ENCODE data around the gene RFNG. TPM values are rescaled to one million over a fixed set of nuclear protein-coding genes. Genes with fewer than 3 reads are reported as not detected.

Gene RFNG
- total RNA-seq, 1 experiment from 2014 or later, result 52.0 TPM

DNA sequence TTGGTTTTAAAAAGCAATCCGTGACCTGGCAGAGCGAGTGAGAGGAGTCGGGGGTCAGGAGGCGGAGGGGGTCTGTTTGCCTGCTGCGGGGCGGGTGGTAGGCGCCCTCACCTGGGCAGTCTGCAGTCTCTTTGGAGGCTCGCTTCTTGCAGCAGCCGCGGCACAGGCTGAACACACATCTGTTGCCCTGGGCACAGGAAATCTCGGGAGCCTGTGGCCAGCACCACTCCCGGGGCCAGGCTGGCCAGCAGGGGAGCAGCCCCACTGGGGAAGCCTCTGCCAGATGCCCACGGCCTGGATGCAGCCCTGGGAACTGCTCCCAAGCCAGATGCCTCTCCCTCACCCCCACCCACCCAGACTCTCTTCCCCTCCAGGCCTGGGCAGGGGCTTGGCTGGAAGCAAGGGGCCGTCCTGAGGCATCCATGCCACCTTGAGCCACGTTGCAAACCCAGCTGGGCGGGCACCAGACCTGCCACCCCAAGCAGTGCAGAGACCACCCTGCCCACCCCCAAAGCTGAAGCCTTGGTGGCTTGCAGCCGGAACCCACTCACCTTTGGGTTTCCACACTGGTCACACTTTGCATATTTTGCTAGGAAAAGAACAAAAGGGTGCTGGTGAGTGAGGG, 6.7 kb upstream of the RFNG start:
- H3K27me3 ChIP-seq (ENCODE audit: insufficient read depth, low read length), result no peaks in the 10 kb centered on the region
- H2AFZ ChIP-seq (ENCODE audit: low read depth, low read length, poor library complexity, severe bottlenecking), result no peak overlapping the region
- ChIA-PET POLR2A (no interaction called here), CTCF (no interaction called here), RAD21 (ENCODE audit: low non-redundant PET in 1 of 2, low total read pairs in 2 of 2, uncharacterized antibody in 2 of 2, unreplicated experiment in 2 of 2) (no interaction called here)
- H3K4me1 ChIP-seq (ENCODE audit: control insufficient read depth in 1 of 2, insufficient read depth in 2 of 2, low read length in 2 of 2), result peaks cover 2 to 16% of the 10 kb centered on the region in 2 experiments; a peak in 3 of 4 replicates
- no TSS peak for BruUV-seq (replicated peaks)
- H3K4me2 ChIP-seq (ENCODE audit: low read length), result no peak overlapping the region
- peak overlapping the region; percentile 30; the same call in 1 of the 2 replicates for H3K27ac ChIP-seq (ENCODE audit: low read depth, low read length)
- no peak overlapping the region for H3K9ac ChIP-seq (ENCODE audit: low read length)
- TF ChIP-seq SP1 (IDR thresholded peaks at IDR 0.05; ENCODE audit: low read depth), result no peak
- no peak for TF ChIP-seq YY1 (IDR thresholded peaks at IDR 0.05; ENCODE audit: extremely low read depth, insufficient replicate concordance, low read depth, low read length)
- TF ChIP-seq, protein P1, sequence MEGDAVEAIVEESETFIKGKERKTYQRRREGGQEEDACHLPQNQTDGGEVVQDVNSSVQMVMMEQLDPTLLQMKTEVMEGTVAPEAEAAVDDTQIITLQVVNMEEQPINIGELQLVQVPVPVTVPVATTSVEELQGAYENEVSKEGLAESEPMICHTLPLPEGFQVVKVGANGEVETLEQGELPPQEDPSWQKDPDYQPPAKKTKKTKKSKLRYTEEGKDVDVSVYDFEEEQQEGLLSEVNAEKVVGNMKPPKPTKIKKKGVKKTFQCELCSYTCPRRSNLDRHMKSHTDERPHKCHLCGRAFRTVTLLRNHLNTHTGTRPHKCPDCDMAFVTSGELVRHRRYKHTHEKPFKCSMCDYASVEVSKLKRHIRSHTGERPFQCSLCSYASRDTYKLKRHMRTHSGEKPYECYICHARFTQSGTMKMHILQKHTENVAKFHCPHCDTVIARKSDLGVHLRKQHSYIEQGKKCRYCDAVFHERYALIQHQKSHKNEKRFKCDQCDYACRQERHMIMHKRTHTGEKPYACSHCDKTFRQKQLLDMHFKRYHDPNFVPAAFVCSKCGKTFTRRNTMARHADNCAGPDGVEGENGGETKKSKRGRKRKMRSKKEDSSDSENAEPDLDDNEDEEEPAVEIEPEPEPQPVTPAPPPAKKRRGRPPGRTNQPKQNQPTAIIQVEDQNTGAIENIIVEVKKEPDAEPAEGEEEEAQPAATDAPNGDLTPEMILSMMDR (IDR thresholded peaks at IDR 0.05 in 2 of 3, conservative IDR thresholded peaks at IDR 0.05 in 1 of 3; ENCODE audit: borderline replicate concordance in 1 of 3, insufficient read depth in 1 of 3, low read depth in 2 of 3, low read length in 2 of 3), result no peak
- TF ChIP-seq ELF1 (IDR thresholded peaks at IDR 0.05; ENCODE audit: borderline replicate concordance, low read depth), result no peak
- no peak for TF ChIP-seq FOSL1 (IDR thresholded peaks at IDR 0.05; ENCODE audit: low read depth)
- no peak for TF ChIP-seq EZH2phosphoT487 (IDR thresholded peaks at IDR 0.05; ENCODE audit: borderline replicate concordance)
- peaks cover 26% of the 10 kb centered on the region; the same call in 1 of the 2 replicates for H3K79me2 ChIP-seq (ENCODE audit: insufficient read depth, low read length)
- ATAC-seq (no peak), DNase-seq (ENCODE audit: low read depth, low spot score) (no peak)
- no peaks in the 10 kb centered on the region for H3K9me3 ChIP-seq (ENCODE audit: control insufficient read depth in 1 of 2, insufficient read depth in 1 of 2, low read depth in 1 of 2, low read length in 2 of 2)
- intact Hi-C loops (cut with micrococcal nuclease), result no loop called here
- no peak overlapping the region for H3K4me3 ChIP-seq (replicated peaks in 1 of 2; ENCODE audit: low read depth in 1 of 2, low read length in 2 of 2)
- H4K20me1 ChIP-seq (ENCODE audit: insufficient read depth), result no peaks in the 10 kb centered on the region; the same call in 1 of the 2 replicates
- H3K36me3 ChIP-seq (ENCODE audit: control insufficient read depth in 1 of 2, insufficient read depth in 2 of 2, low read length in 2 of 2), result peaks cover 25 to 80% of the 10 kb centered on the region in 2 experiments
- no peaks in the 10 kb centered on the region for H3K9me2 ChIP-seq (ENCODE audit: insufficient read depth)
